HG03139 (cell line): ENCODE measurements around the gene FRYL.
"Not testable (repeated sequence)": the region's sequence is repeated elsewhere in the genome, so short reads cannot be mapped to it uniquely, and the experiment has no call there.

ENCODE experiments used
- ATAC-seq: cut with Tn5 transposase; IDR thresholded peaks from one replicate; pipeline ENCODE4 v1.9.1; 2021; ENCODE audit not compliant: unreplicated experiment

Gene FRYL

GRCh38 chr4:48779998-48780864 is at the start of gene FRYL:
TSS of gene FRYL (minus strand) at chr4:48780279. CDS start at chr4:48634410, 145,869 bp downstream.
- ATAC-seq = peak; percentile 84

GRCh38 chr4:48827622-48828021 is 47.5 kb upstream of the FRYL start:
- ATAC-seq = no peak

- not testable (repeated sequence) for ATAC-seq
Measured at GRCh38 chr4:48821431-48821830, 41.4 kb upstream of the FRYL start.

GRCh38 chr4:48816971-48817370 is 36.9 kb upstream of the FRYL start:
- no peak for ATAC-seq

GRCh38 chr4:48816297-48816696 is 36.2 kb upstream of the FRYL start:
- not testable (repeated sequence) for ATAC-seq

GRCh38 chr4:48815483-48815882 is 35.4 kb upstream of the FRYL start:
- no peak for ATAC-seq

- ATAC-seq = no peak
Measured at GRCh38 chr4:48813964-48814363, 33.9 kb upstream of the FRYL start.

GRCh38 chr4:48812866-48813265 is 32.8 kb upstream of the FRYL start:
- ATAC-seq = no peak

- no peak for ATAC-seq
Measured at GRCh38 chr4:48804584-48805301, 24.7 kb upstream of the FRYL start.

- ATAC-seq = no peak
Measured at GRCh38 chr4:48801016-48801715, 21.1 kb upstream of the FRYL start.

- ATAC-seq = not testable (repeated sequence)
Measured at GRCh38 chr4:48800155-48800554, 20.1 kb upstream of the FRYL start.

- no peak for ATAC-seq
Measured at GRCh38 chr4:48799157-48799556, 19.1 kb upstream of the FRYL start.

- ATAC-seq = no peak
Measured at GRCh38 chr4:48798117-48798516, 18.0 kb upstream of the FRYL start.

GRCh38 chr4:48796927-48797679 is 17.0 kb upstream of the FRYL start:
- no peak for ATAC-seq

GRCh38 chr4:48796191-48796926 is 16.3 kb upstream of the FRYL start:
- ATAC-seq = no peak

GRCh38 chr4:48795108-48795507 is 15.0 kb upstream of the FRYL start:
- ATAC-seq = no peak

GRCh38 chr4:48792348-48793006 is 12.4 kb upstream of the FRYL start:
- ATAC-seq = no peak

GRCh38 chr4:48791313-48791712 is 11.2 kb upstream of the FRYL start:
- ATAC-seq = no peak

- ATAC-seq = no peak
Measured at GRCh38 chr4:48790561-48790960, 10.5 kb upstream of the FRYL start.

- no peak for ATAC-seq
Measured at GRCh38 chr4:48787056-48787455, 7.0 kb upstream of the FRYL start.
